Lower leg skin (tissue), 3 donors: ENCODE results near the gene ADARB2.

Experiments used
- CTCF ChIP-seq, 3 donors: fragments of 450-650 bp; IDR thresholded peaks; one replicate each; pipeline ENCODE4 v1.5.1; 2016; ENCODE audit warnings: antibody characterized with exemption in 3 of 3, mild to moderate bottlenecking in 3 of 3, moderate library complexity in 2 of 3
- POLR2A ChIP-seq, 2 donors: fragments of 450-650 bp; IDR thresholded peaks; one replicate each; pipeline ENCODE4 v1.6.1; 2016 to 2017; ENCODE audit warnings: antibody characterized with exemption in 2 of 2, mild to moderate bottlenecking in 1 of 2, moderate library complexity in 1 of 2

- TF ChIP-seq CTCF (IDR thresholded peaks at IDR 0.05) (no peak), POLR2A (IDR thresholded peaks at IDR 0.05) (no peak)
These were observed 72.9 kb downstream of the ADARB2 start for GRCh38 chr10:1664333-1664964.
